WTC11 (cell line): ENCODE data around the gene SCN4B. TPM values are rescaled to one million over a fixed set of nuclear protein-coding genes. Genes with fewer than 3 reads are reported as not detected.

Experiments used
- ATAC-seq: fragments of 200-7000 bp; cut with Tn5 transposase; 2 replicates; pipeline ENCODE4 v1.10.0; 2021; ENCODE audit warnings: mild to moderate bottlenecking, moderate library complexity
- CTCF ChIA-PET: fragments of 300-600 bp; sonication (Branson Sonifier 250); formaldehyde crosslinking; loops from one replicate; lab custom pipeline; 2021; ENCODE audit warnings: antibody characterized with exemption; lab: Charles Lee
- POLR2A ChIA-PET: fragments of 350-600 bp; sonication (Branson Sonifier 250); formaldehyde crosslinking; loops from one replicate; lab custom pipeline; 2021; ENCODE audit warnings: antibody characterized with exemption; lab: Charles Lee
- DNase-seq: peaks from one replicate; pipeline ENCODE4 v3.0.0; 2021; ENCODE audit warnings: low spot score
- H3K27ac Mint-ChIP-seq: 2 replicates; pipeline ENCODE4 v1.8.0; 2021; ENCODE audit warnings: mixed read lengths
- H3K27me3 Mint-ChIP-seq: 2 replicates; pipeline ENCODE4 v1.8.0; 2021; ENCODE audit warnings: low read depth, mild to moderate bottlenecking, moderate library complexity, mixed read lengths
- H3K36me3 Mint-ChIP-seq: 2 replicates; pipeline ENCODE4 v1.8.0; 2021; ENCODE audit warnings: mixed read lengths
- H3K4me1 Mint-ChIP-seq: 2 replicates; pipeline ENCODE4 v1.8.0; 2022; ENCODE audit warnings: mixed read lengths
- H3K4me3 Mint-ChIP-seq: 2 replicates; pipeline ENCODE4 v1.8.0; 2021; ENCODE audit warnings: mild to moderate bottlenecking, moderate library complexity, mixed read lengths
- H3K9me3 Mint-ChIP-seq: 2 replicates; pipeline ENCODE4 v1.8.0; 2021; ENCODE audit warnings: mixed read lengths
- ATF1 ChIP-seq: sonication (generic); formaldehyde crosslinking; IDR thresholded peaks from 2 replicates; pipeline ENCODE4 v1.8.1; 2023; ENCODE audit warnings: mild to moderate bottlenecking, moderate library complexity, missing genetic modification reagents
- CBFB ChIP-seq: sonication (generic); formaldehyde crosslinking; IDR thresholded peaks from 2 replicates; pipeline ENCODE4 v1.8.1; 2022; ENCODE audit warnings: mild to moderate bottlenecking, low read depth, missing genetic modification reagents
- CREB1 ChIP-seq: sonication (generic); formaldehyde crosslinking; IDR thresholded peaks from 2 replicates; pipeline ENCODE4 v1.8.0; 2023; ENCODE audit warnings: mild to moderate bottlenecking, missing genetic modification reagents
- FOXP1 ChIP-seq: sonication (generic); formaldehyde crosslinking; IDR thresholded peaks from 2 replicates; pipeline ENCODE4 v1.8.0; 2022; ENCODE audit warnings: missing genetic modification reagents, mild to moderate bottlenecking, moderate library complexity, borderline replicate concordance
- HMGA2 ChIP-seq: fragments of 250-450 bp; sonication (Bioruptor Pico); IDR thresholded peaks from 2 replicates; pipeline ENCODE4 v1.4.0; 2021; ENCODE audit warnings: mild to moderate bottlenecking, moderate library complexity
- JUN ChIP-seq: sonication (generic); formaldehyde crosslinking; IDR thresholded peaks from 2 replicates; pipeline ENCODE4 v1.8.0; 2023; ENCODE audit warnings: mild to moderate bottlenecking, missing genetic modification reagents
- MYBL2 ChIP-seq: sonication (generic); formaldehyde crosslinking; IDR thresholded peaks from 2 replicates; pipeline ENCODE4 v1.8.1; 2023; ENCODE audit warnings: mild to moderate bottlenecking, moderate library complexity, missing genetic modification reagents
- NFATC4 ChIP-seq: fragments of 250-450 bp; sonication (Bioruptor Pico); IDR thresholded peaks from 2 replicates; pipeline ENCODE4 v1.9.0; 2021; ENCODE audit warnings: mild to moderate bottlenecking
- NR2C2 ChIP-seq: sonication (generic); formaldehyde crosslinking; IDR thresholded peaks from 2 replicates; pipeline ENCODE4 v1.8.0; 2022; ENCODE audit warnings: mild to moderate bottlenecking, missing genetic modification reagents
- NR3C1 ChIP-seq: sonication (generic); formaldehyde crosslinking; conservative IDR thresholded peaks from 2 replicates; pipeline ENCODE4 v1.8.1; 2023; ENCODE audit warnings: low read depth, mild to moderate bottlenecking, missing genetic modification reagents
- PREB ChIP-seq: sonication (generic); formaldehyde crosslinking; IDR thresholded peaks from 2 replicates; pipeline ENCODE4 v1.8.1; 2022; ENCODE audit warnings: mild to moderate bottlenecking, missing genetic modification reagents, moderate library complexity, borderline replicate concordance
- PRRX2 ChIP-seq: fragments of 250-450 bp; sonication (Bioruptor Pico); IDR thresholded peaks from 2 replicates; pipeline ENCODE4 v1.8.0; 2021; ENCODE audit warnings: mild to moderate bottlenecking
- RELA ChIP-seq: sonication (generic); formaldehyde crosslinking; IDR thresholded peaks from 2 replicates; pipeline ENCODE4 v1.8.1; 2022; ENCODE audit warnings: missing genetic modification reagents, mild to moderate bottlenecking, borderline replicate concordance
- TCF7 ChIP-seq: sonication (generic); formaldehyde crosslinking; IDR thresholded peaks from 2 replicates; pipeline ENCODE4 v1.8.0; 2022; ENCODE audit warnings: mild to moderate bottlenecking, low read depth, missing genetic modification reagents, moderate library complexity
- TP53 ChIP-seq: sonication (generic); formaldehyde crosslinking; IDR thresholded peaks from 2 replicates; pipeline ENCODE4 v1.8.1; 2023; ENCODE audit warnings: mild to moderate bottlenecking, missing genetic modification reagents
- ZBTB21 ChIP-seq: sonication (generic); formaldehyde crosslinking; IDR thresholded peaks from 2 replicates; pipeline ENCODE4 v1.8.1; 2023; ENCODE audit warnings: mild to moderate bottlenecking, missing genetic modification reagents, borderline replicate concordance
- total RNA-seq: library from RNA; stranded (reverse); gene quantifications from 3 replicates; pipeline ENCODE4 v1.2.3, GENCODE V29; 2021
- TF ChIP-seq, protein P1 (sequence below): sonication (generic); formaldehyde crosslinking; conservative IDR thresholded peaks from 2 replicates; pipeline ENCODE4 v1.8.1; 2022; ENCODE audit warnings: mild to moderate bottlenecking, missing genetic modification reagents
- TF ChIP-seq, protein P2 (sequence below): sonication (generic); formaldehyde crosslinking; IDR thresholded peaks from 2 replicates; pipeline ENCODE4 v1.8.1; 2022; ENCODE audit warnings: low read depth, mild to moderate bottlenecking, moderate library complexity, missing genetic modification reagents, borderline replicate concordance
- TF ChIP-seq, protein P3 (sequence below): sonication (generic); formaldehyde crosslinking; IDR thresholded peaks from 2 replicates; pipeline ENCODE4 v1.8.0; 2022; ENCODE audit warnings: missing genetic modification reagents
- TF ChIP-seq, protein P4 (sequence below): sonication (generic); formaldehyde crosslinking; IDR thresholded peaks from 2 replicates; pipeline ENCODE4 v1.8.1; 2023; ENCODE audit warnings: mild to moderate bottlenecking, moderate library complexity, missing genetic modification reagents

The SCN4B gene
- total RNA-seq, 1 experiment from 2014 or later = 4.4 TPM

DNA sequence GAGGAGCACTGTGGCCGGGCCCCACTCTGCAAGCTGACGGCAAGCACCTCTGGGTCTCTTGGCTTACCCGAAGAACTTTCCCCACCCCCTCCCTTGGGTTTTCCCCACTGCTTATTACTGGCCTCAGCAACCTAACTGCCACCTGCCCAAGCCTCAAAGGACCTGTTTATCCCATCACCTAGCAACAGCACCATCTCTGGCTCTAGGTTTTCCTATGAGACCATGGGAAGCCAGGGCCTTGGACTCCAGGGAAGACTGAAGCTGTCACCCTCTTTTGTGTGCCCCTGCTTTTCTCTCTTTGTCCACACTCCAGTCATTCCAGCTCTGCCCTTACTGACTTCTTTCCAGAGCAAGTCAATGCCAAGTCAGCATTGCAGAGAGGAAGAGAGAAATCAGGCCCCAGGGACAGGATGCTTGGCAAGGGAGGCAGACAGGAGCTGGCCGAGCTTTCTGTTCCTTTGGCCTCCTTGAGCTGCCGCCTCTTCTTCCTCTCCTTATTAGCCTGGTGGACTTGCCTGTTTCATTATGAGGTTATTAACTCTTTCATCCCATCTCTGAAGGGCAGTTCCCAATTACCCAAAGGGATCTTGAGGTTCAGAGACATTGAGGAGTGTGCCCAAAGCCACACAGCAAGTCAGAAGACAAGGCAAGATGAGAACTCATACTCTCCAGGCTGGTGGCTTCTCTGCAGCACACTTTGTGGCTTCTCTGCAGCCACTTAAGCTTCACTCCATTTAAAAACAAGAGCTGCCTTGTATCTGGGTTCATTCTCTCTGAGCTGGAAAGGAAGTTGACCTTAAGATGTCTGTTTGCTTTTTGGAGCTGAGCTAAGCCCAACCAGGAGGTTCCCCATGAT, 65.5 kb downstream of the SCN4B start, which contains the start of gene SMIM35:
Gene SMIM35, minus strand, starts transcription at position 51 of the 856 bp plus-strand sequence. CDS start 206 bp downstream, outside the sequence.
- DNase-seq = no peak
- Mint-ChIP-seq H3K4me1 (peaks cover 9% of the 10 kb centered on the region), H3K9me3 (peaks cover 21% of the 10 kb centered on the region), H3K27ac (no peak within 1 kb of the TSS), H3K27me3 (no peaks in the 10 kb centered on the region; the same call in 1 of the 2 replicates), H3K4me3 (no peak within 1 kb of the TSS), H3K36me3 (no peaks in the 10 kb centered on the region)
- POLR2A ChIA-PET = no interaction called here
- TF ChIP-seq, protein P1, sequence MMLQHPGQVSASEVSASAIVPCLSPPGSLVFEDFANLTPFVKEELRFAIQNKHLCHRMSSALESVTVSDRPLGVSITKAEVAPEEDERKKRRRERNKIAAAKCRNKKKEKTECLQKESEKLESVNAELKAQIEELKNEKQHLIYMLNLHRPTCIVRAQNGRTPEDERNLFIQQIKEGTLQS (CRISPR knock-in tag) = no peak
- no peak for TF ChIP-seq PRRX2
- TF ChIP-seq PREB (CRISPR knock-in tag) = no peak
- no peak for TF ChIP-seq MYBL2
- TF ChIP-seq, protein P2, sequence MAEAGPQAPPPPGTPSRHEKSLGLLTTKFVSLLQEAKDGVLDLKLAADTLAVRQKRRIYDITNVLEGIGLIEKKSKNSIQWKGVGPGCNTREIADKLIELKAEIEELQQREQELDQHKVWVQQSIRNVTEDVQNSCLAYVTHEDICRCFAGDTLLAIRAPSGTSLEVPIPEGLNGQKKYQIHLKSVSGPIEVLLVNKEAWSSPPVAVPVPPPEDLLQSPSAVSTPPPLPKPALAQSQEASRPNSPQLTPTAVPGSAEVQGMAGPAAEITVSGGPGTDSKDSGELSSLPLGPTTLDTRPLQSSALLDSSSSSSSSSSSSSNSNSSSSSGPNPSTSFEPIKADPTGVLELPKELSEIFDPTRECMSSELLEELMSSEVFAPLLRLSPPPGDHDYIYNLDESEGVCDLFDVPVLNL (CRISPR knock-in tag) = no peak
- no peak for TF ChIP-seq HMGA2 (CRISPR knock-in tag)
- TF ChIP-seq, protein P3, sequence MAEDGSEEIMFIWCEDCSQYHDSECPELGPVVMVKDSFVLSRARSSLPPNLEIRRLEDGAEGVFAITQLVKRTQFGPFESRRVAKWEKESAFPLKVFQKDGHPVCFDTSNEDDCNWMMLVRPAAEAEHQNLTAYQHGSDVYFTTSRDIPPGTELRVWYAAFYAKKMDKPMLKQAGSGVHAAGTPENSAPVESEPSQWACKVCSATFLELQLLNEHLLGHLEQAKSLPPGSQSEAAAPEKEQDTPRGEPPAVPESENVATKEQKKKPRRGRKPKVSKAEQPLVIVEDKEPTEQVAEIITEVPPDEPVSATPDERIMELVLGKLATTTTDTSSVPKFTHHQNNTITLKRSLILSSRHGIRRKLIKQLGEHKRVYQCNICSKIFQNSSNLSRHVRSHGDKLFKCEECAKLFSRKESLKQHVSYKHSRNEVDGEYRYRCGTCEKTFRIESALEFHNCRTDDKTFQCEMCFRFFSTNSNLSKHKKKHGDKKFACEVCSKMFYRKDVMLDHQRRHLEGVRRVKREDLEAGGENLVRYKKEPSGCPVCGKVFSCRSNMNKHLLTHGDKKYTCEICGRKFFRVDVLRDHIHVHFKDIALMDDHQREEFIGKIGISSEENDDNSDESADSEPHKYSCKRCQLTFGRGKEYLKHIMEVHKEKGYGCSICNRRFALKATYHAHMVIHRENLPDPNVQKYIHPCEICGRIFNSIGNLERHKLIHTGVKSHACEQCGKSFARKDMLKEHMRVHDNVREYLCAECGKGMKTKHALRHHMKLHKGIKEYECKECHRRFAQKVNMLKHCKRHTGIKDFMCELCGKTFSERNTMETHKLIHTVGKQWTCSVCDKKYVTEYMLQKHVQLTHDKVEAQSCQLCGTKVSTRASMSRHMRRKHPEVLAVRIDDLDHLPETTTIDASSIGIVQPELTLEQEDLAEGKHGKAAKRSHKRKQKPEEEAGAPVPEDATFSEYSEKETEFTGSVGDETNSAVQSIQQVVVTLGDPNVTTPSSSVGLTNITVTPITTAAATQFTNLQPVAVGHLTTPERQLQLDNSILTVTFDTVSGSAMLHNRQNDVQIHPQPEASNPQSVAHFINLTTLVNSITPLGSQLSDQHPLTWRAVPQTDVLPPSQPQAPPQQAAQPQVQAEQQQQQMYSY (CRISPR knock-in tag) = no peak
- no peak for TF ChIP-seq ZBTB21 (CRISPR knock-in tag)
- no peak for TF ChIP-seq CBFB (CRISPR knock-in tag)
- TF ChIP-seq TP53 = no peak
- TF ChIP-seq CREB1 = no peak
- TF ChIP-seq RELA (CRISPR knock-in tag) = no peak
- no peak for TF ChIP-seq NR2C2 (CRISPR knock-in tag)
- no peak for TF ChIP-seq JUN (CRISPR knock-in tag)
- TF ChIP-seq, protein P4, sequence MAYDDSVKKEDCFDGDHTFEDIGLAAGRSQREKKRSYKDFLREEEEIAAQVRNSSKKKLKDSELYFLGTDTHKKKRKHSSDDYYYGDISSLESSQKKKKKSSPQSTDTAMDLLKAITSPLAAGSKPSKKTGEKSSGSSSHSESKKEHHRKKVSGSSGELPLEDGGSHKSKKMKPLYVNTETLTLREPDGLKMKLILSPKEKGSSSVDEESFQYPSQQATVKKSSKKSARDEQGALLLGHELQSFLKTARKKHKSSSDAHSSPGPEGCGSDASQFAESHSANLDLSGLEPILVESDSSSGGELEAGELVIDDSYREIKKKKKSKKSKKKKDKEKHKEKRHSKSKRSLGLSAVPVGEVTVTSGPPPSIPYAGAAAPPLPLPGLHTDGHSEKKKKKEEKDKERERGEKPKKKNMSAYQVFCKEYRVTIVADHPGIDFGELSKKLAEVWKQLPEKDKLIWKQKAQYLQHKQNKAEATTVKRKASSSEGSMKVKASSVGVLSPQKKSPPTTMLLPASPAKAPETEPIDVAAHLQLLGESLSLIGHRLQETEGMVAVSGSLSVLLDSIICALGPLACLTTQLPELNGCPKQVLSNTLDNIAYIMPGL (CRISPR knock-in tag) = no peak
- TF ChIP-seq NR3C1 (CRISPR knock-in tag) = no peak
- no peak for TF ChIP-seq TCF7 (CRISPR knock-in tag)
- no peak for TF ChIP-seq ATF1 (CRISPR knock-in tag)
- TF ChIP-seq NFATC4 (CRISPR knock-in tag) = no peak
- TF ChIP-seq FOXP1 (CRISPR knock-in tag) = no peak
- ATAC-seq = no peak
- CTCF ChIA-PET = interaction anchor here (1.0 to 1.6 kb wide), 3 partner anchors 16 to 111 kb away, joined by 3 to 6 read pairs (median 3); no protein-coding TSS in a partner anchor
